Mesodermal cell (in vitro differentiated cells): ENCODE measurements around the gene SIM2.

Experiments
- H3K27ac ChIP-seq: 2 replicates; pipeline ENCODE4 v1.7.0; 2013; ENCODE audit warnings: mild to moderate bottlenecking, low read depth, low read length, moderate library complexity; ENCODE audit not compliant: severe bottlenecking
- H3K36me3 ChIP-seq: 2 replicates; pipeline ENCODE4 v1.7.1; 2013; ENCODE audit warnings: mild to moderate bottlenecking, low read length, moderate library complexity; ENCODE audit not compliant: control insufficient read depth, insufficient read depth
- H3K4me1 ChIP-seq: one replicate; pipeline ENCODE4 v1.7.1; 2013; ENCODE audit warnings: mild to moderate bottlenecking, low read length; ENCODE audit not compliant: insufficient read depth, control insufficient read depth, poor library complexity, severe bottlenecking
- H3K4me3 ChIP-seq: 2 replicates; pipeline ENCODE4 v1.7.0; 2013; ENCODE audit warnings: low read length, control low read depth, mild to moderate bottlenecking; ENCODE audit not compliant: insufficient read depth, poor library complexity, severe bottlenecking; ENCODE audit errors: extremely low read depth
- H3K9me3 ChIP-seq: 2 replicates; pipeline ENCODE4 v1.7.1; 2013; ENCODE audit warnings: mild to moderate bottlenecking, low read length, moderate library complexity; ENCODE audit not compliant: control insufficient read depth
- WGBS, 2 experiments: methylation state at CpG; one replicate each; pipeline ENCODE4 v1.1.5; 2013; ENCODE audit warnings: missing lambda C conversion rate in 2 of 2; ENCODE audit not compliant: insufficient coverage in 2 of 2; 5-methylcytosine and 5-hydroxymethylcytosine counted together

SIM2 gene

GRCh38 chr21:36790616-36791015 is 91.7 kb downstream of the SIM2 start:
- no peaks in the 10 kb centered on the region for H3K4me1 ChIP-seq
- no peaks in the 10 kb centered on the region for H3K36me3 ChIP-seq
- WGBS, 2 experiments, result 87 to 92% methylated on average over 7 of the region's 7 CpGs
- no peak overlapping the region for H3K4me3 ChIP-seq
- H3K27ac ChIP-seq, result no peak overlapping the region
- H3K9me3 ChIP-seq, result no peaks in the 10 kb centered on the region

GRCh38 chr21:36791180-36791579 is 92.3 kb downstream of the SIM2 start:
- Histone ChIP-seq H3K4me3 (no peak overlapping the region), H3K4me1 (no peaks in the 10 kb centered on the region), H3K9me3 (no peaks in the 10 kb centered on the region), H3K27ac (no peak overlapping the region), H3K36me3 (no peaks in the 10 kb centered on the region)
- 85 to 96% methylated on average over 4 of the region's 10 CpGs for WGBS, 2 experiments

GRCh38 chr21:36791695-36792470 is 93.0 kb downstream of the SIM2 start:
- H3K9me3 ChIP-seq, result no peaks in the 10 kb centered on the region
- H3K4me3 ChIP-seq, result no peak overlapping the region
- no peak overlapping the region for H3K27ac ChIP-seq
- 81 to 89% methylated on average over 13 to 18 of the region's 21 CpGs for WGBS, 2 experiments
- no peaks in the 10 kb centered on the region for H3K36me3 ChIP-seq
- no peaks in the 10 kb centered on the region for H3K4me1 ChIP-seq

DNA sequence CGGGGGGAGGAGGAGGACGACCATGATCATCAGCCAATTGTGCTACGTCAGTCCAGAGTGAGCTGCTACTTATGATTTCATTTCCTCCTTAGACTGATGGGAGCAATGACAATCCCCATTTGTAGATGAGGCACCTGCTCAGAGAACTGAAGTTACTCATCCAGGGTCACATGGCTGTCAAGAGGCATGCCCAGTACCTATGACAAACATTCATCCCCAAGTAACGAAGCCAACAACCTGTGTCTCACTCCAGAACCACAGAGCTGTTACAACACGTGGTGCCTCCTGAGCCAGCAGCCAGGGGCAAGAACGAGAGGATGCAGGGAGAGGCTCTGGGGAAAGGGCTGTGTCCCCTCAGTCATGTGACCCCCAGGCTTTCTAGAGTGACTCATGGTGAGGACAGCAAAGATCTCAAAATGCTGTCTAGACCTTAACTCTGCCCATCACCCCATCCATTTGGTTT is 93.6 kb downstream of the SIM2 start:
- Histone ChIP-seq H3K36me3 (no peaks in the 10 kb centered on the region), H3K9me3 (no peaks in the 10 kb centered on the region), H3K4me1 (no peaks in the 10 kb centered on the region), H3K27ac (no peak overlapping the region), H3K4me3 (no peak overlapping the region)
- 68 to 71% methylated on average over 4 to 5 of the region's 6 CpGs for WGBS, 2 experiments

- Histone ChIP-seq H3K4me1 (no peaks in the 10 kb centered on the region), H3K4me3 (no peak overlapping the region), H3K27ac (no peak overlapping the region), H3K36me3 (no peaks in the 10 kb centered on the region), H3K9me3 (peaks cover 6% of the 10 kb centered on the region)
- WGBS, 2 experiments, result no CpG with 5 or more reads among the region's 2 CpGs
These were observed 97.2 kb downstream of the SIM2 start for GRCh38 chr21:36796070-36796469.

DNA sequence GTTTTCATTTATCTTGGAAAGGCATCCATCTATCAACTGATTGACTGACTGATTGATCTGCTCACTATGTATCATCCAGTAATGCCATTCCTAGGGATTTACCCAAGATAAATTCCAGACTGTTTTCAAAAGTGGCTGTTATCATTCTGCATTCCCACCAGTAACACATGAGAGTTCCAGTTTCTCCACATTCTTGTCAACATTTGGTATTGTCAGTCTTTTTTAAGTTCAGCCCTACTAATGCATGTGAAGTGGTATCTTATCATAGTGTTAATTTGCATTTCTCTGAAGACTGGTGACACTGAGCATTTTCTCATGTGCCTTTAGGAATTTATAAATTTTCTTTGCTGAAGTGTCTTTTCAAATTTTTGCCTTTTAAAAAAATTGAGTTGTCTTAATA is 99.6 kb downstream of the SIM2 start:
- Histone ChIP-seq H3K4me1 (no peaks in the 10 kb centered on the region), H3K4me3 (no peak overlapping the region), H3K36me3 (no peaks in the 10 kb centered on the region), H3K9me3 (peaks cover 6% of the 10 kb centered on the region), H3K27ac (no peak overlapping the region)
